ENCODE results near the gene ARAP3.
"Not testable (repeated sequence)": the region's sequence is repeated elsewhere in the genome, so short reads cannot be mapped to it uniquely, and the experiment has no call there.

ARAP3 gene

GRCh38 chr5:141681695-141682641, at the start of gene ARAP3:
Gene ARAP3, minus strand, starts transcription at chr5:141682230. Its CDS starts 1,744 bp downstream, at chr5:141680486.
- DNase-seq (ENCODE audit: low spot score), result peak; percentile 93

- no peak for DNase-seq (ENCODE audit: low spot score)
Observed at GRCh38 chr5:141729387-141730006, 47.5 kb upstream of the ARAP3 start.

- DNase-seq (ENCODE audit: low spot score), result no peak
Observed at GRCh38 chr5:141725891-141726290, 43.9 kb upstream of the ARAP3 start.

- not testable (repeated sequence) for DNase-seq (ENCODE audit: low spot score)
Observed at GRCh38 chr5:141725174-141725573, 43.1 kb upstream of the ARAP3 start.

GRCh38 chr5:141722266-141722665, 40.2 kb upstream of the ARAP3 start:
- DNase-seq (ENCODE audit: low spot score), result no peak

- DNase-seq (ENCODE audit: low spot score), result no peak
Observed at GRCh38 chr5:141717043-141717442, 35.0 kb upstream of the ARAP3 start.

GRCh38 chr5:141716468-141716867, 34.4 kb upstream of the ARAP3 start:
- DNase-seq (ENCODE audit: low spot score), result no peak

- DNase-seq (ENCODE audit: low spot score), result no peak
Observed at GRCh38 chr5:141716009-141716408, 34.0 kb upstream of the ARAP3 start.

GRCh38 chr5:141715346-141715905, 33.4 kb upstream of the ARAP3 start:
- no peak for DNase-seq (ENCODE audit: low spot score)

- no peak for DNase-seq (ENCODE audit: low spot score)
Observed at GRCh38 chr5:141714542-141715310, 32.7 kb upstream of the ARAP3 start.

GRCh38 chr5:141713616-141714309, 31.7 kb upstream of the ARAP3 start:
- DNase-seq (ENCODE audit: low spot score), result no peak

- DNase-seq (ENCODE audit: low spot score), result no peak
Observed at GRCh38 chr5:141711687-141712086, 29.7 kb upstream of the ARAP3 start.

- no peak for DNase-seq (ENCODE audit: low spot score)
Observed at GRCh38 chr5:141709699-141710267, 27.8 kb upstream of the ARAP3 start.

GRCh38 chr5:141708016-141708415, 26.0 kb upstream of the ARAP3 start:
- DNase-seq (ENCODE audit: low spot score), result no peak

- no peak for DNase-seq (ENCODE audit: low spot score)
Observed at GRCh38 chr5:141707510-141707909, 25.5 kb upstream of the ARAP3 start.

GRCh38 chr5:141706121-141706520, 24.1 kb upstream of the ARAP3 start:
- no peak for DNase-seq (ENCODE audit: low spot score)

GRCh38 chr5:141705469-141705868, 23.4 kb upstream of the ARAP3 start:
- DNase-seq (ENCODE audit: low spot score), result no peak

GRCh38 chr5:141704782-141705297, 22.8 kb upstream of the ARAP3 start:
- DNase-seq (ENCODE audit: low spot score), result no peak

- no peak for DNase-seq (ENCODE audit: low spot score)
Observed at GRCh38 chr5:141703133-141703561, 21.1 kb upstream of the ARAP3 start.

GRCh38 chr5:141701360-141702119, 19.5 kb upstream of the ARAP3 start:
- DNase-seq (ENCODE audit: low spot score), result no peak
